Skeletal muscle tissue (tissue), 4 donors: ENCODE measurements around the gene TMEM255B. TPM values are rescaled to one million over a fixed set of nuclear protein-coding genes. Genes with fewer than 3 reads are reported as not detected.
"Not testable (repeated sequence)": the region's sequence is repeated elsewhere in the genome, so short reads cannot be mapped to it uniquely, and the experiment has no call there.

Source experiments
- H3K27ac ChIP-seq: one replicate; pipeline ENCODE4 v1.7.0; 2013; ENCODE audit warnings: mild to moderate bottlenecking, low read depth, low read length, inconsistent platforms
- H3K27me3 ChIP-seq, 3 donors: one replicate each; pipeline ENCODE4 v1.7.0; 2013; ENCODE audit warnings: low read length in 3 of 3; ENCODE audit not compliant: control insufficient read depth in 3 of 3, insufficient read depth in 3 of 3
- H3K36me3 ChIP-seq, 3 donors: one replicate each; pipeline ENCODE4 v1.7.0; 2013; ENCODE audit warnings: low read length in 3 of 3; ENCODE audit not compliant: control insufficient read depth in 3 of 3, insufficient read depth in 3 of 3
- H3K4me1 ChIP-seq, 3 donors: one replicate each; pipeline ENCODE4 v1.7.0; 2013; ENCODE audit warnings: low read length in 3 of 3, mild to moderate bottlenecking in 3 of 3; ENCODE audit not compliant: control insufficient read depth in 3 of 3, insufficient read depth in 3 of 3
- H3K4me3 ChIP-seq, 3 donors: one replicate each; pipeline ENCODE4 v1.7.0; 2013; ENCODE audit warnings: low read length in 3 of 3
- H3K9ac ChIP-seq, 3 donors: one replicate each; pipeline ENCODE4 v1.7.0; 2013; ENCODE audit warnings: low read length in 3 of 3, mild to moderate bottlenecking in 3 of 3, moderate library complexity in 2 of 3, low read depth in 1 of 3
- H3K9me3 ChIP-seq, 3 donors: one replicate each; pipeline ENCODE4 v1.7.0; 2013; ENCODE audit warnings: low read length in 3 of 3; ENCODE audit not compliant: control insufficient read depth in 3 of 3
- total RNA-seq: library from RNA; depleted of rRNA; stranded (reverse); fragments of >200 nt; gene quantifications from one replicate; pipeline ENCODE4 v1.2.3, GENCODE V29; 2014
- donor health status: Osteomylitis.

The TMEM255B gene
- total RNA-seq, 1 donor from 2014 or later: 2.6 TPM

- peaks cover 16 to 26% (median 23%) of the 10 kb centered on the region in 3 donors for H3K27me3 ChIP-seq
- H3K36me3 ChIP-seq: no peaks in the 10 kb centered on the region
- peaks cover 4 to 11% (median 8%) of the 10 kb centered on the region in 3 donors for H3K4me1 ChIP-seq
- no peak overlapping the region for H3K9ac ChIP-seq
- no peak overlapping the region for H3K4me3 ChIP-seq
- H3K27ac ChIP-seq: no peak overlapping the region
- H3K9me3 ChIP-seq: no peaks in the 10 kb centered on the region
Measured at GRCh38 chr13:113742445-113743120, 16.4 kb upstream of the TMEM255B start.

GRCh38 chr13:113743366-113744195 lies 15.4 kb upstream of the TMEM255B start:
- H3K9me3 ChIP-seq: no peaks in the 10 kb centered on the region
- peaks cover 16 to 26% (median 19%) of the 10 kb centered on the region in 3 donors for H3K27me3 ChIP-seq

GRCh38 chr13:113744197-113745000 lies 14.6 kb upstream of the TMEM255B start:
- no peak overlapping the region for H3K4me3 ChIP-seq
- H3K9me3 ChIP-seq: no peaks in the 10 kb centered on the region
- peaks cover 16 to 26% (median 20%) of the 10 kb centered on the region in 3 donors for H3K27me3 ChIP-seq
- no peak overlapping the region for H3K9ac ChIP-seq
- peaks cover 4 to 16% (median 8%) of the 10 kb centered on the region in 3 donors for H3K4me1 ChIP-seq
- H3K27ac ChIP-seq: no peak overlapping the region
- H3K36me3 ChIP-seq: no peaks in the 10 kb centered on the region

More at GRCh38 chr13:113743366-113744195, 15.4 kb upstream of the TMEM255B start:
- Histone ChIP-seq H3K27ac (no peak overlapping the region), H3K9ac (no peak overlapping the region), H3K4me1 (peaks cover 4 to 16% (median 8%) of the 10 kb centered on the region in 3 donors), H3K36me3 (no peaks in the 10 kb centered on the region), H3K4me3 (no peak overlapping the region)

DNA sequence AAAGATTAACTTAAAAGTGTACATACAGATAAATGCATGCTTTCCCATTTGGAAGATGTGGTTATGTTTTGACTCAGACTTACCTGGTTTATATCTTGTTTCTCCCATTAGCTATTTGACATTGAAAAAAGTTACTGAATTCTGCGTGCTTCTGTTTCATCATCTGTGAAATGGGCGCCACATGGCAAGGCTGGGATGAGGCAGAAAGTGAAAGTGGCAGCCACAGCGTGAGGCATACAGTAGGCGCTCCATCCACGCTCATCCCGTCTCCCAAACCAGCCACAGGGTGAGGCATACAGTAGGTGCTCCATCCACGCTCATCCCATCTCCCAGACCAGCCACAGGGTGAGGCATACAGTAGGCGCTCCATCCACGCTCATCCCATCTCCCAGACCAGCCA lies 14.0 kb upstream of the TMEM255B start:
- Histone ChIP-seq H3K9ac (no peak overlapping the region), H3K27ac (no peak overlapping the region), H3K4me3 (no peak overlapping the region), H3K36me3 (no peaks in the 10 kb centered on the region), H3K9me3 (no peaks in the 10 kb centered on the region), H3K27me3 (peaks cover 16 to 23% (median 23%) of the 10 kb centered on the region in 3 donors), H3K4me1 (peaks cover 4 to 16% (median 8%) of the 10 kb centered on the region in 3 donors)

- H3K27me3 ChIP-seq: peaks cover 17 to 21% (median 20%) of the 10 kb centered on the region in 3 donors
- H3K9ac ChIP-seq, H3K36me3 ChIP-seq, H3K9me3 ChIP-seq, H3K27ac ChIP-seq, H3K4me3 ChIP-seq: not testable (repeated sequence)
- peaks cover 4 to 16% (median 8%) of the 10 kb centered on the region in 3 donors for H3K4me1 ChIP-seq
Measured at GRCh38 chr13:113745500-113746142, 13.4 kb upstream of the TMEM255B start.

DNA sequence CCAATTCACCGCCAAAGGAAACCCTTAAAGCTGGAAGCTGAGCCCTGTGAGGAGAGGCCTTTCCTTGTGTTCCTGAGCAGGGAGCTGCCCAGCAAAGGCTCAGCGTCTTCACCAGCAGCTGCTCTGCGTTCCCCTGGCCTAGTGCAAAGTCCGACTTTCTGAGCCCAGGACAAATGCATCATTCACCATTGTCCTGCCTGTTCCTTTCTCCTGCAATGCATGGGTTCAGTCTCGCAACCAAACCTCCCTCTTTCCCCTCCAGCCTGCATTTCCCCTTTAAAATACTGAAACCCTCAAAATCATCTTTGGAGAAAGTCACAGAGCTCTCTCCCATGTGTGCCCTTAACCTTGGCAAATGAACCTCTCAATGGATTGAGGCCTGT lies 12.9 kb upstream of the TMEM255B start:
- Histone ChIP-seq H3K27me3 (peaks cover 18 to 22% (median 21%) of the 10 kb centered on the region in 3 donors), H3K4me1 (peaks cover 4 to 16% (median 8%) of the 10 kb centered on the region in 3 donors), H3K9ac (no peak overlapping the region), H3K4me3 (no peak overlapping the region), H3K36me3 (no peaks in the 10 kb centered on the region), H3K9me3 (no peaks in the 10 kb centered on the region), H3K27ac (no peak overlapping the region)

DNA sequence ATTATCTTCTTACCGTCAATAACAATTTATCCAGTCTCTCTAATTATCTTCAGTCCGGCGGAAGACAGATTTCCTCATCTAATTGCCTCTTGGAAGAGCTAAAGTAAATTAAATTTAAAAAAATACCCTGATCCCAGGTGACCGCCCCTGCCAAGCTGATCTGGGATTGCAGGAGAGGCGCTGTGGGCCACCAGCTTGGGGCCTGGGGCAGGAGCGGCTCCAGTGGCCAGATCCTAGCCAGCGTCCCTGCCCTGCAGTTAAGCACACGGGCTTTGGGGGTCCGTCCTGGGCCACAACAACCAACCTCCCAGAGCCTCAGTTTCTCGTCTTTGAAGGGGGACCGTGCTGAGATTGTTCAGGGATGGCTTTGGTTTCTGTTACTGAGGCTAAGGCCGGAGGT lies 12.4 kb upstream of the TMEM255B start:
- Histone ChIP-seq H3K27ac (no peak overlapping the region), H3K4me1 (peaks cover 4 to 16% (median 8%) of the 10 kb centered on the region in 3 donors), H3K9ac (no peak overlapping the region), H3K9me3 (no peaks in the 10 kb centered on the region), H3K27me3 (peaks cover 16 to 23% (median 21%) of the 10 kb centered on the region in 3 donors), H3K4me3 (no peak overlapping the region), H3K36me3 (no peaks in the 10 kb centered on the region)

DNA sequence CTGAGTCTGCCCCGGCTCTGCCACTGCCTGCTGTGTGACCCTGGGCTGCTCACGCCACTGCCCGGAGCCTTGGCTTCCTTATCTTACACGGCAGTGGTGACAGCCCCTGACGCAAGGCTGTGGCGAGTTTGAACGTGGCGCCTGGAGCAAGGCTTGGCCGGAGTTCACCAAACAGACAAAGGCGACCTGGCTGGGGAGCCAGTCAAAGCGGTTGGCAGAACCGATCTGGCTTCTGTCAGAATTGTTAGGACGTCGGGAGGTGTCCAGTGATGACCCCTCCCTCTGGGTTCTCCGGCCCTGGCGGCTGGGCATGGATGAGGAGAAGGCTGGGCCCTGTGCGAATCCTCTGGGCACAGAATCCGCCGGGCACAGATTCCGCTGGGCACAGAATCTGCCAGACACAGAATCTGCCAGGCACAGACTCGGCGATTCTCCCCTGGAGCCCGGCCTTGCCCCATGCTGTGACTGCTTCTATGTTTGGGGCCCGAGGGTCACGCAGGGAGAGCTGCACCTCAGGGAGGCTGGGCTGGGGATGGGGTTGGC lies 11.7 kb upstream of the TMEM255B start:
- Histone ChIP-seq H3K27ac (no peak overlapping the region), H3K36me3 (no peaks in the 10 kb centered on the region)

More for the DNA sequence above, 11.7 kb upstream of the TMEM255B start:
- Histone ChIP-seq H3K9me3 (no peaks in the 10 kb centered on the region), H3K27me3 (peaks cover 15 to 17% (median 16%) of the 10 kb centered on the region in 3 donors), H3K4me1 (peaks cover under 1 to 10% (median 3%) of the 10 kb centered on the region in 3 donors), H3K4me3 (no peak overlapping the region), H3K9ac (no peak overlapping the region)
